Glutamatergic neuron (in vitro differentiated cells): Measurements from ENCODE around the gene BTBD1. TPM values are rescaled to one million over a fixed set of nuclear protein-coding genes. Genes with fewer than 3 reads are reported as not detected.
A peak's percentile ranks its signal among the peaks of the same experiment; 100 is the strongest.

Experiments used
- DNase-seq: peaks from one replicate; pipeline ENCODE4 v3.0.0; 2022
- H3K27ac Mint-ChIP-seq: one replicate; pipeline ENCODE4 v1.8.0; 2020; ENCODE audit warnings: mild to moderate bottlenecking, mixed read lengths, inconsistent platforms; ENCODE audit not compliant: unreplicated experiment
- H3K27me3 Mint-ChIP-seq: one replicate; pipeline ENCODE4 v1.8.0; 2020; ENCODE audit warnings: mild to moderate bottlenecking, moderate library complexity, mixed read lengths, inconsistent platforms; ENCODE audit not compliant: unreplicated experiment
- H3K36me3 Mint-ChIP-seq: one replicate; pipeline ENCODE4 v1.8.0; 2020; ENCODE audit warnings: mild to moderate bottlenecking, mixed read lengths, inconsistent platforms; ENCODE audit not compliant: unreplicated experiment
- H3K4me1 Mint-ChIP-seq: one replicate; pipeline ENCODE4 v1.8.0; 2020; ENCODE audit warnings: mild to moderate bottlenecking, low read depth, mixed read lengths, inconsistent platforms; ENCODE audit not compliant: unreplicated experiment
- H3K4me3 Mint-ChIP-seq: one replicate; pipeline ENCODE4 v1.8.0; 2020; ENCODE audit warnings: mild to moderate bottlenecking, mixed read lengths, inconsistent platforms; ENCODE audit not compliant: unreplicated experiment
- H3K9me3 Mint-ChIP-seq: one replicate; pipeline ENCODE4 v1.8.0; 2020; ENCODE audit warnings: mild to moderate bottlenecking, moderate library complexity, mixed read lengths, inconsistent platforms; ENCODE audit not compliant: unreplicated experiment
- CTCF ChIP-seq: fragments of 200-600 bp; sonication (generic); IDR thresholded peaks from one replicate; pipeline ENCODE4 v1.5.0; 2021; ENCODE audit not compliant: partially characterized antibody, unreplicated experiment
- total RNA-seq: library from RNA; stranded (reverse); fragmentation: NEBNext Ultra II Directional; extraction: Animal tissue kit (Norgen Biotek cat#: 25700); gene quantifications from one replicate; pipeline ENCODE4 v1.2.1, GENCODE V29; 2021; ENCODE audit not compliant: unreplicated experiment

The BTBD1 gene
- total RNA-seq, 1 donor from 2014 or later: 41.9 TPM

GRCh38 chr15:82993144-82993543 is 73.9 kb downstream of the BTBD1 start:
- Mint-ChIP-seq H3K27me3 (peaks cover 5% of the 10 kb centered on the region), H3K4me3 (no peak overlapping the region), H3K27ac (no peak overlapping the region), H3K9me3 (peaks cover 2% of the 10 kb centered on the region), H3K36me3 (peaks cover 4% of the 10 kb centered on the region), H3K4me1 (peaks cover 12% of the 10 kb centered on the region)
- no peak for DNase-seq
- TF ChIP-seq CTCF: no peak

- H3K9me3 Mint-ChIP-seq: peaks cover 2% of the 10 kb centered on the region
- DNase-seq: no peak
- H3K36me3 Mint-ChIP-seq: peaks cover 4% of the 10 kb centered on the region
- no peak overlapping the region for H3K27ac Mint-ChIP-seq
- peaks cover 12% of the 10 kb centered on the region for H3K4me1 Mint-ChIP-seq
- peaks cover 5% of the 10 kb centered on the region for H3K27me3 Mint-ChIP-seq
- H3K4me3 Mint-ChIP-seq: no peak overlapping the region
- TF ChIP-seq CTCF: no peak
These were observed 74.5 kb downstream of the BTBD1 start for GRCh38 chr15:82992436-82992998.

GRCh38 chr15:82986442-82986780 is 80.6 kb downstream of the BTBD1 start:
- Mint-ChIP-seq H3K36me3 (peaks cover under 1% of the 10 kb centered on the region), H3K27ac (peak overlapping the region; percentile 62), H3K9me3 (peaks cover 2% of the 10 kb centered on the region), H3K4me3 (peak overlapping the region; percentile 96), H3K27me3 (peaks cover 4% of the 10 kb centered on the region), H3K4me1 (peaks cover 8% of the 10 kb centered on the region)
- no peak for DNase-seq
- no peak for TF ChIP-seq CTCF

- peak; percentile 82 for DNase-seq
- H3K4me3 Mint-ChIP-seq: peak within 1 kb of the TSS; percentile 96
- peaks cover 2% of the 10 kb centered on the region for H3K9me3 Mint-ChIP-seq
- no peaks in the 10 kb centered on the region for H3K36me3 Mint-ChIP-seq
- no peak for TF ChIP-seq CTCF
- H3K4me1 Mint-ChIP-seq: peaks cover 8% of the 10 kb centered on the region
- H3K27me3 Mint-ChIP-seq: peaks cover 4% of the 10 kb centered on the region
- peak within 1 kb of the TSS; percentile 99 for H3K27ac Mint-ChIP-seq
These were observed 81.2 kb downstream of the BTBD1 start, which contains the start of gene RAMAC for GRCh38 chr15:82985688-82986441. TSS of gene RAMAC (plus strand) at chr15:82986210. CDS start at chr15:82989019, 2,809 bp downstream.

- Mint-ChIP-seq H3K36me3 (no peaks in the 10 kb centered on the region), H3K4me1 (peaks cover 6% of the 10 kb centered on the region), H3K27ac (no peak overlapping the region), H3K27me3 (peaks cover 4% of the 10 kb centered on the region), H3K9me3 (peaks cover 2% of the 10 kb centered on the region), H3K4me3 (no peak overlapping the region)
- TF ChIP-seq CTCF: no peak
- no peak for DNase-seq
These were observed 86.1 kb downstream of the BTBD1 start for GRCh38 chr15:82980981-82981380.
